ENCODE measurements around the gene RWDD1.
A peak's percentile ranks its signal among the peaks of the same experiment; 100 is the strongest.
"Not testable (repeated sequence)": the region's sequence is repeated elsewhere in the genome, so short reads cannot be mapped to it uniquely, and the experiment has no call there.

Gene RWDD1

DNA sequence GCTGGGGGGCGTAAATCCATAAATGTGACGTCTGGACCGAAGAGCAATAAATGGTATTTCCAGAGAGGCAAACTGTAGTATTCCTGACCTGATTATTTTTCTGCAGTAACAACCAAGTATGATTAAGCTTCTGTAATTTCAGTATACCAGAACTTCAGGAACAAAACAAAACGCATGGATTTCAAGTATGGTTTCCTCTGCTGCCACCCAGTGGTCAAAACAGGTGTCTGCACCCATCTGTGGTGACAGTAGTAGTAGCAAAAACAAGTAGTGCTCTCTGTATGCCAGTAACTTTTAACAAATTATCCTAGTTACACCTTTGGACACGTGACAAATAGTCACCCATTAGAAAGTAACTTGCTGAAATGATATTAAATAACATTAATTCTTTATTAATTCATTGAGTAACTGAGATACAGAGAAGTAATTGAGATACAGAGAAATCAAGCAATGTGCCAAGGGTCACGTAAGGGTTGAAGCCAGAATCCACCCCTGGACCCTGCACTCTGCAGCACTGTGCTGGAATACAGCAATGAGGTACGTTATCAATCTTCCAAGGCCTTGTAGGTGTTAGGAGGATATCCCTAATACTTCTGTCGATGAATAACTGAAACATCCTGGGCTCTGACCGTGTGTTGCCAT is 9.8 kb upstream of the RWDD1 start:
- peak; percentile 68 for DNase-seq (ENCODE audit: low spot score)

DNA sequence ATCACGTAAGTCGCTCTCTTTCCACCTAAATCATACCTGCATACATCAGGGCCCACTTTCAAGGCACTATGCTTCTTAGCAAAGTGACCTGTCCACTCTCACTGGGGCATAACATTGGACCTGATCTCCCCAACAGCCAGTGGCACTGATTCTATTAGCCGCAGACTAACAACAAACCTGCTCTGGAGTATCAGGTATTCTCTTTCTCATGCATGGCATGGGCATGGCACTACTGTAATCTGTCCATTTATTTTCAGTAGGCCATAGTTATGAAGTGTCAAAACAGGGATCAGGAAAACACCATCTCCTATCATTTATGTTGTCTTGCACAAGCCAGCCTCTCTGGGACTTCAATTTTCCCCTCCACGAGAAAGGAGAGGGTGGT is 9.3 kb upstream of the RWDD1 start:
- DNase-seq (ENCODE audit: low spot score): no peak

DNA sequence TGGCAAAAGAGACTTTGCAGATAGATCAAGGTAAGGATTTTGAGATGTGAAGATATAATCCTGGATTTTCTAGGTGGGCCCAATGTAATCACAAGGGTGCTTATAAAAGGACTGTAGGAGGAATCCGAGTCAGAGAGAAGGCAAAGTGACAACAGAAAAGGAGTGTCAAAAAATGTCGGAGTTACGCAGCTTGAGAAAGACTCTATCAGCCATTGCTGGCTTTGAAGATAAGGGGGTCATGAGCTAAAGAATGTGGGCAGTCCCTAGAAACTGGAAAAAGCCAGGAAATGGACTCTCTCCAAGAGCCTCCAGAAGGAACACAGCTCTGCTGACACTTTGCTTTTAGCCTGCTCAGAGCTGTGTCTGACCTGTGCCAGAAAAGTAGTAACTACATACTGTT is 8.7 kb upstream of the RWDD1 start:
- DNase-seq (ENCODE audit: low spot score): no peak

DNA sequence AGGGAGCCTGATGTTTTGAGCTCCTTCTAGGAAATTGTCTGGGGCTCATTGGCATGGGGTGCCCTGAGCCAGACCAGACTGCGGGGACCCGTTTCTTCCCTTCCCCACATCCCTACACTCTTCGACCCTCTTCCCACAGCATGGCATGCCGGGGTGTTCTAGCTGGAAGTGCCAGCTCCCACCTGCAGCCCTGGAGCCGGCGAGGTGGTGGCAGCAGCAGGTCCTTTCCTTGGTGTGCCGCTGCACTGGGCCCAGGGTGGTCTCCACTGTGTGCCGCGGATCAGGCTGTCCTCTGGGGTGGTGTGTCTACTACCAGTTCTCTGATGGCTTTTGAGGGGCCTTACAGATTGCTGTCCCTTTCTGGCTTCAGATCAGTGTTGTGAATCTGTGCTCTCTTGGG is 7.5 kb upstream of the RWDD1 start:
- DNase-seq (ENCODE audit: low spot score): no peak

DNA sequence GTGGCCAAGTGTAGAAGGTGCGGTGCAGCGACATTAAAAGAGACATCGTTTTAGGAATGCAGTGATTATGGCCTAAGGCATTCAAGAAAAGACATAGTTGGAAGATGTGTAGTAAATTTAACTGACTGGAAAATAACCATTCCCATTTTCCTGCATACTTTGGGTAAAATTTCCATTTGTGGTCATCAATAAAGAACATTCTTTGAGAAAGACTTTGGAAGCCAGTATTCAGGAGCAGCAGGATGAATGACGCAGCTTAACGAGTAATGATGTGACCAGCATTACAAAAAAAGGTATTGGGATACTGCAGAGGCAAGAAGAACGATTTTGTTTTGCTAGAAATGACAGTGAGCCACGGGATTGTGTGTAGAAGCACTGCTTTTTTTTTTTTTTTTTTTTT is 7.0 kb upstream of the RWDD1 start:
- no peak for DNase-seq (ENCODE audit: low spot score)

DNA sequence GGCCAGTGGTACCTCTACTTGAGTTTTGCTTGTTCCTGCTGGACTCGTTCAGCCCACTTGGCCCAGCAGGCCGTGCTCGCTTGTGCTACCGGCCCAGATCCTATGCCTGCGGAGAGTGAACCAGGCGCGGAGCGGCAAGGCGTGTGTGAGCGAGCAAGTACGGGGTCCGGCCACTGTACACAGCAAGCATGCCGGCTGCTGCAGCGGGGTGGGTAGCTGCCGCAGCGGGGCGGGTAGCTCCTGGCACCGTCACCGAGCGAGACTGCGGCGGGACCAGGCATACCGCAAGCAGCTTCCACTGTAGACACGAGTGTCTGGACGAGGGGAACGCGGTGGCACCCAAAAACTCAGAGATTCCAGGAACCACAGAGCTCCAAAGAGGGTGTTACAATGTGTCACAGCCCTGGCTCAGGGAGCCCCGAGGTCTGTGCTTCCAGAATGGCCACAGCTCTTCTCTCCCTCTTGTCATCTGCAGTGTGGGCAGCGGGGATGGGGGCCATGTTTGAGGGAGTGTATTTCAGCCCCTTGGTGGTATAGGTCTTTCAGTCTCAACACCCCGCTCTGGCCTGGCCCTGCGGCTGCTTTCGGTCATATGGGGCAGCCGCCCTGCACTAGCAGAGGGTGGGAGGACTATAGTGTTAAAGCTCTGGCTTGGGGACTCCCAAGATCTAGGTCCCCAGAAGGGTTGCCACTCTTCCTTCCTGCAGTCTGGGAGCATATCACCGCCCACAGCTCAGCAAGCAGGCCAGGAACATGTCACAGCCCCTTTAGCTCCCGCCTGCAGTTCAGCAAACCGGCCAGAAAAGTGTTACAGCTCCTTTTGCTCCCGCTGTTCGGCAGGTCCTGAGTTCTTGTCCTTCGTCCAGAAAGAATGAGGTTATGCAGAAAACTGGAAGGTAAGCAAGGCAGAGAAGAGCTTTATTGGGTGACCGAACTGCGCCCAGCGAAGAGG is 6.1 kb upstream of the RWDD1 start:
- DNase-seq (ENCODE audit: low spot score): no peak

DNA sequence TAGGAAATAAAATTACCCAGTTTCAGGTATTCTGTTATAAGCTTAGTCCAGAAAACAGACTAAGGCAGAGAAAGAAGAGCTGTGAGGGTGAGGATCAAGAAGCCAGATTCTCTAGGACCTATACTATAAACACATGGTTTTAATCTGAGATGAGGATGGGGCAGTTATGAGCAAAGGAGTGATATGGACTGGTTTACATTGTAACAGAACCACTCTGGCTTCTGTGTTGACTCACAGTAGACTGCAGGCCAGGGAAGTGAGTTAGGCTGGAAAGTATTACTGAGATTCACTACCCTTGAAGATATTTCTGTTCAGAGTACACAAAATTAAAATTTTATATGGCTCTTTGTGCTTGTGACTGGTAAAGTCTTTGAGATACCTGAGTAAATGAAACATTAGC is 3.2 kb upstream of the RWDD1 start:
- no peak for DNase-seq (ENCODE audit: low spot score)

DNA sequence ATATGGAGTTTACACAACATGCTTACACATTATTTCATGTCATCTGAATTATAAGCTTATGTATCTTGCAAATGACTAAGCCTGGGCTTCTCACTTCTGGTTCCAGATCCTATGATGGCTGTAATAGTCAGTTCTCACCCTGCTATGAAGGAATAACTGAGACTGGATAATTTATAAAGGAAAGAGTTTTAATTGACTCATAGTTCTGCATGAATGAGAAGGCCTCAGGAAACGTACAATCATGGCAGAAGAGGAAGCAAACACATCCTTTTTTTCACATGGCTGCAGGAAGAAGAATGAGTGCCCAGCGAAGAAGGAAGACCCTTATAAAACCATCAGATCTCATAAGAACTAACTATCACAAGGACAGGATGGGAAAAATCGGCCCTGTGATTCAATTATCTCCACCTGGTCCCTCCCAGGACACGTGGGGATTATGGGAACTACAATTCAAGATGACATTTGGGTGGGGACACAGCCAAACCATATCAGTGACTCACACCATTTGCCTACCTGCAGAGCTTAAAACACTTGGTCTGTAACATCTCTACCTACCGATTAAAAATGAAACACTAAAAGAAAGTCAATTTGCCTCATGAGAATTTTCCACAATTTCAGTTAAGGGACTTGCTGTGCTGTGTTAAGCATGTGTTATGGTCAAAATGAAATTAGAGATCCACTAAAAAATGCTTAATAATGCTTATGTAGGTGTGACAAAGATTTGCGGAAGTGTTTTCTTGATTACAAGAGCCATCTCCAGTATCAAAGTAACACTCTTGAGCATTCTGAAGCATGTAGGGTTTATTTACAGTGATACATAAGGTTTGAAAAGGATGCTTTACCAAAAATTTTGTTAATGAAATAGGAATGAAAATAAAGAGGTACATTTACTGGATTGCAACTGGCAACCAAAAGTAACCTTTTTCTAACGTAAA is 2.2 kb upstream of the RWDD1 start:
- peak; percentile 65 for DNase-seq (ENCODE audit: low spot score)

DNA sequence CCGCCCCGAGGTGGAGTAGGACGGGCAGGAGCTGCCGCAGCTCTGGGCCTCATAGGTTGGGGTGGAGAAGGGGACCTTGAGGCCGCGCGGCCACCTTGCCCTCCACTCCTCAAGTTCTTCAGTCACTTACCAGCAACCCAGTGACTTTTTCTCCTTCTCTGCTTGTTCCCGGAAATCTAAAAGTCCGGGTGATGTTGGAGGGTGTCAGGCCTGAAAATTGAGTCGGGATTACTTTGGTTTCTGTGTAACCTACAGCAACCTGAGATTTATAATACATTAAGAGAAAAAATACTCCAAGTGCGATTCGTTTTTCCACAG is 338 bp downstream of the RWDD1 start:
- no peak for DNase-seq (ENCODE audit: low spot score)

DNA sequence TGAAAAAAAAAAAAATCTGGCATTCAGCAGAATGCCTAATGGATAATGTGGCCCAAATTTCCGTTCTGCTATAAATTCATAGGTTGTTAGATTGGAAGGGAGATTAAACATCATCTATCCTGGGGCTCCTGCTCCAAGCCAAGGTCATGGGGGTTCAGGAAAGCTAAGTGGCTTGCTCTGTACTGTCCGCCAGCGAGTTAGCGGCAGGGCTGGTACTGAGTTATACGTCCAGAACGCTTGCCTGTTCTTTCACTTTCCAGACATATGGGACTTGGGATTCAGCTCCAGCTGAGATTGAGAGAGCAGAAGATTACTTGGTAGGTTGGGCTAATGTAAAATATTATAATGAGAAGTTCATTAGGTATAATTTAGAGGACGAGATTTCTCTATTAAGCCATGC is 858 bp downstream of the RWDD1 start:
- no peak for DNase-seq (ENCODE audit: low spot score)

DNA sequence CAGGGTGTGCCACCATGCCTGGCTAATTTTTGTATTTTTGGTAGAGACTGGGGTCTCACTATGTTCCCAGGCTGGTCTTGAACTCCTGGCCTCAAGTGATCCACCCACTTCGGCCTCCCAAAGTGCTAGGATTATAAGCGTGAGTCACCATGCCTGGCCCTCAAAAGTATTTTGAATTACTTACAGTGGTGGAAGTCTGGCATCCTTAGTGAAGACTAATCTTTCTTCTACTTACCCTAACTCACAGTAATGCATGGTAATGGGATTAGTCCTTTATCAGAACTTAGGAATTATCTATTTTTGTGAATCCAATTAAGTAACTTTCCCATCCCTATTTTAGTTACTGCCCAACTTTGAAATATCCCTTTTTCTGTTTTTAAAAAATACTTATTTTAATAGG is 3.9 kb downstream of the RWDD1 start:
- no peak for DNase-seq (ENCODE audit: low spot score)

DNA sequence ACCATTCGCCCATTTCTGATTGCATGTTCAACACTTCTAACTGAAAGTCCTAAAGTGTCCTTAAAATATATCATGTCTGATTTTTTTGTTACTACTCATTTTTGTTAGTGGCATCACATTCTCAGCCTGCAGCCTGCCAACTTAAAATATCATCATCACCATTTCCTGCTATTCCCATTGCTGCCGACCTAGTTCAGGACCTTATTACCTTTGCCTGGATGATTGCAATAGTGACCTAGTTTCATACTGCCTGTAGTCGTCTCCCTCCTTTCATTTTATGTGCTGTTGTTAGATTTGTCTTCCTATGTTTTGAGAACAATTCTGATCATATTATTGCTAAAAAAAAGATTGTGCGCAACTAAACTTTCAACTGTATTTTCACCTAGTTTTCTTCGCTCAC is 6.2 kb downstream of the RWDD1 start:
- DNase-seq (ENCODE audit: low spot score): no peak

DNA sequence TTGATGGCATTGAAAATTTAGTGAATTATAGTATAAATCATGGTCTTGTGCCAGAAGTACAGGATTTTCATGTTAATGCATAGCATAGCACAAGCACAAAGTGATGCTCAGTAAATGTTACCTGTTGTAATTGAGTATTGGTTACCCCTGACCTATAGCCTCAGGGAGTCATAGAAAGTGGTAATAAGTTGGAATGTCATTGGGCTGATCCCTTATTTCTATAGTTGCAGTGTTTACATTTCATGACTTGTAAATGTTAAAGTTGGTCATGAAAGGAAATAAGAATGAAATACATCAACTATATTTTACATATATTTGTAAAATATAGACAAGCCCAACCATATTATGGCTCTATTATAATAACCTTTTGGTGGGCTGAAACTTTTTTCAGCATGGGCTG is 7.0 kb downstream of the RWDD1 start:
- DNase-seq (ENCODE audit: low spot score): no peak

DNA sequence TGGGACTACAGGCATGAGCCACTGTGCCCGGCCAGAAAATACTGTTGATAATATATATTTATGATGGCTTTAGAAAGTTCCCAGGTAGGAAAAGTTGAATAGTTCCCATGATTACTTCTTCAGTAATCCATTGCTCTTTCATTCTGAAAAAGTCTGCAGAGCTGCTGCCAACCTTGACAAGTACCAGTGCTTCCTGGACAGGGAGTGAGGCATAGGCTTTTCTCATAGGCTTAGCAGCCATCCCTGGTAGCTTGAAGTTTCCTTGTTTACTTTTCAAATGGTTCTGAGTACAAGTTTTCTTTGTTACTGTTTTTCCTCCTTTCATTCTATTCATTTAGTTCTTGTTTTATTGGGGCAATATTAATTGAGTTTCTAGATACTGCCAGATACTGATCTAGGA is 7.8 kb downstream of the RWDD1 start:
- no peak for DNase-seq (ENCODE audit: low spot score)

DNA sequence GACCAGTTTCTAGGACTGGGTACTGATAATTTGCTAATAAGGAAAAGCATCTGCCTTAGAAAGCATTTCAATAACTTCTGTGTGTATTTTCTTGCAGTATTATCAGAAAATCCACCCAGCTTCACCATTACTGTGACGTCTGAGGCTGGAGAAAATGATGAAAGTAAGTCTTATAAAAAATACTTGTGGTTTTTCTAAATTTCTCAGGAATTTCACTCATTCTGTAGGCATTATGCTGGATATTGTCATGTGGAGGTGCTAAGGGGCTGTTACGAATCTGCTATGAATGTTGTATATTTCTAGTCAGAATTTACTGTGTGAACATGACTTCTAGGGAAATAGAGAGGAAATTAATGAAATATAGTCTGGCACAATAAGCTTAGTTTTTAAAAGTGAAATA is 8.9 kb downstream of the RWDD1 start:
- no peak for DNase-seq (ENCODE audit: low spot score)

DNA sequence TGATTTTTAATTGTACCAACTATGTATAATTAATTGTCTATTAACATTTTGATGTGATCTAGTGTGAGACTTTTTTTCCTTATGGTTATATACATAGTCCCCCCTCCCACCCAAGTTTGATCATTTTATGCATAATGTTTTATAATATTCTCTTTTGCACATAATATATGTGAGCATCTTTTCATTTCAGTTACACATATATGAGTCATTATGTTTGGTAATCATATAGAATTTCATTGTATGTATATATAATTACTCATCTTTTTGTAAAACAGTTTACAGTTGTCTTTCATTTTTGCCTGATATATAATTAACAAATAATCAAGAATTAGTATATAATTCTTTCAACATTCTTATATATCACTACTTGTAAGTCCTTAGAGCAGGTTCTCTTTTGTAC is 15.0 kb downstream of the RWDD1 start:
- DNase-seq (ENCODE audit: low spot score): no peak

DNA sequence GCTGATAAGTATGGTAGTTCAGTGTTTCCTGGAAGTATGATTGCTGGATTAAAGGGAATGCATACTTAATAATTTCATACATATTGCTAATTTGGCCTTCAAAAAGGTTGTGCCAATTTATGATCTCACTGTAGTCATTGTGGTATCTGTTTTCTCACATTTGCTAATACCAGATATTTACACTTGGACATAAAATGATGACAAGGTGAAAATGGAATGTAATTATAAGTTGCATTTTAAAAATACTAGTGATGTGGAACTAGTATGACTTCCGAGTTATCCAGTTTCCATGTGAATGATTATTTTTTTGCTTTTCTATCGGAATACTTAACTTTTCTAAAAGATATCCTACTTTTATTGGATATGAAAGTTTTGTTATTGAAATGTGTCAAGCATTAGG is 15.4 kb downstream of the RWDD1 start:
- DNase-seq (ENCODE audit: low spot score): no peak

DNA sequence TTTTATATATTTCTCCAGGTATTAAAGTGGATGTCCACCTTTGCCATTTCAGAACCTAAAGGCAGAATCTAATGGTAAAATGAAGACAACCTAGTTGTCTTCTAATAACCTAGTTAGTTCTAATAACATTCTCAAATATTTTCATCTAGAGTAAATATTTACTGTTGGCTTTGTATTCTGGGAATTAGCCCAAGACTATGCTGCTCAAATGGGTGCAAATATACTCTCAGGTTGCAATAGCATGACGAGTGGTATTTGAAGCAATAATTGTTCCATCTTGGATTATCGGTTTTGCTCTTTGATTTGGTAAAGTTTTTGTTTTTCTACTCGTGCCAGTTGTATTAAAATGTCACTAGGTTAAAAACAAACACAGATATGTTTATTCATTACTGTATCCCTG is 23.9 kb downstream of the RWDD1 start:
- no peak for DNase-seq (ENCODE audit: low spot score)

DNA sequence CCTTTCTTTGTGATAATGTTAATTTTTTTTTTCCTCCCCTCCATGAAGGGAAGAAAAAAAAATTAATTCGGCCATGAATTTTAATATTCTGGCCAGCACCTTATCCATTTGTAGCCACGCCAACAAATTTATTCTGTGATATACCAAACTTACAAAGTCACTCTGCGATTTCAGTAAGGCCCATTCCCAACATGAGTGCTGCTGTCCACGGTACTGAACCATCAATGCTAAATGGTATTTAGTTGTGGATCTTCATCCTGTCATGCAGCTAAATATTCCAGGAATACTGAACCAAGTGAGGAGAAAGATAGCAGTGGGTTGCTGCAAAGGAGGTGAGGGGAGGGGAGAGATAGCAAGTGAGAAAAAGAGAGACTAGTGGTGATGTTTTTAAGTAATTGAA is 25.5 kb downstream of the RWDD1 start:
- DNase-seq (ENCODE audit: low spot score): no peak

DNA sequence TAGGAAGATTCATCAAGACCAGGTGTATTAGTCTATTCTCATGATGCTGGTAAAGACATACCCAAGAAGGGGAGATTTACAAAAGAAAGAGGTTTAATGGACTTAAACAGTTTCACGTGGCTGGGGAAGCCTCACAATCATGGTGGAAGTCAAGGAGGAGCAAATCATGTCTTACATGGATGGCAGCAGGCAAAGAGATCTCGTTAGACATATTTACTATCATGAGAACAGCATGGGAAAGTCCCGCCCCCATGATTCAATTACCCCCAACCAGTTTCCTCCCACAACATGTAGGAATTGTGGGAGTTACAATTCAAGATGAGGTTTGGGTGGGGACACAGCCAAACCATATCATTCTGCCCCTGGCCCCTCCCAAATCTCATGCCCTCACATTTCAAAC is 32.6 kb downstream of the RWDD1 start:
- DNase-seq (ENCODE audit: low spot score): not testable (repeated sequence)

DNA sequence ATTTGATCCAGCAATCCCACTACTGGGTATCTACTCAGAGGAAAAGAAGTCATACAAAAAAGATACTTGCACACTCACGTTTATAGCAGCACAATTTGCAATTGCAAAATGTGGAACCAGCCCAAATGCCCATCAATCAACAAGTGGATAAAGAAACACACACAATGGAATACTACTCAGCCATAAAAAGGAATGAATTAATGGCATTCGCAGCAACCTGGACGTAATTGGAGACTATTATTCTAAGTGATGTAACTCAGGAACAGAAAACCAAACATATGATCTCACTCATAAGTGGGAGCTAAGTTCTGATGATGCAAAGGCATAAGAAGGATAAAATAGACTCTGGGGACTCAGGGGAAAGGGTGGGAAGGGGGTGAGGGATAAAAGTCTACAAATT is 33.6 kb downstream of the RWDD1 start:
- not testable (repeated sequence) for DNase-seq (ENCODE audit: low spot score)

DNA sequence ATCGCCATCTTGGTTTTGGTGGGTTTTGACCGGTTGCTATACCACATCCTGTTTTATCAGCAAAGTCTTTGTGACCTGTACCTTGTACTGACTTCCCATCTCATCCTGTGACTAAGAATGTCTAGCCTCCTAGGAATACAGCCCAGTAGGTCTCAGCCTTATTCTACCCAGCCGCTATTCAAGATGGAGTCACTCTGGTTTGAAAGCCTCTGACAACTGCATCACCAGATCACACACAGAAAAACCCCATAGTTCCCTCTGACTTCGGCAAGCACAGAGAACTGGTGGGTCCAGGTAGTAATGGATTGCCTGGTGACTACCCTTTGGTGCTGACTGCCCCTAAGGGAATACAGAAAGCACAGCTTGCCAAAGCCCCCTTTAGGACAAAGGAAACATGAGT is 34.6 kb downstream of the RWDD1 start:
- no peak for DNase-seq (ENCODE audit: low spot score)

DNA sequence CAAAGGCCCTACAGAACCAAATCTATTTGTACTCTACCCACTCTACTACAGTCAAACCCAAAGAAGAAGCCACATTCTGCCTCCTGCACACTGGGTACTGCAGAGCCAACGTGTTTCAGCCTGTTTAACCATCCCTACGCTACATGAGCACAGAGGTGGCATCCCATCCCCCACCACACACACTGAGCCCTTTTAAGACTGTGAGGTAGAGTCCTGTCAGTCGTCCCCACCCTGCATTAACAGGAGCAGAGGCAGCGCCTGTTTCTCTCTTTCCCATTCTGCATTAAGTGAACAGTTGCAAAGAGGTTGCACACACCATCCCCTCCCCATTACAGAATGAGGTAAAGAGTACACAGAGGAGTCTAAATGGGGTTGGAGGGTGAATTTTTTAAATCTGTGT is 39.8 kb downstream of the RWDD1 start:
- no peak for DNase-seq (ENCODE audit: low spot score)

Data from kidney capillary endothelial cell (primary cell).